Middle frontal gyrus (tissue), 1 donor: ENCODE data around the gene EMP1.
"Not testable (repeated sequence)": the region's sequence is repeated elsewhere in the genome, so short reads cannot be mapped to it uniquely, and the experiment has no call there.

Source experiments
- DNase-seq: peaks from one replicate; pipeline ENCODE4 v3.0.0-alpha.2; 2015; ENCODE audit warnings: low spot score; ENCODE audit errors: extremely low spot score

The EMP1 gene

GRCh38 chr12:13255792-13256691, 59.5 kb downstream of the EMP1 start:
- DNase-seq: peak; percentile 91

- no peak for DNase-seq
These were observed 60.1 kb downstream of the EMP1 start for GRCh38 chr12:13256692-13257045.

DNA sequence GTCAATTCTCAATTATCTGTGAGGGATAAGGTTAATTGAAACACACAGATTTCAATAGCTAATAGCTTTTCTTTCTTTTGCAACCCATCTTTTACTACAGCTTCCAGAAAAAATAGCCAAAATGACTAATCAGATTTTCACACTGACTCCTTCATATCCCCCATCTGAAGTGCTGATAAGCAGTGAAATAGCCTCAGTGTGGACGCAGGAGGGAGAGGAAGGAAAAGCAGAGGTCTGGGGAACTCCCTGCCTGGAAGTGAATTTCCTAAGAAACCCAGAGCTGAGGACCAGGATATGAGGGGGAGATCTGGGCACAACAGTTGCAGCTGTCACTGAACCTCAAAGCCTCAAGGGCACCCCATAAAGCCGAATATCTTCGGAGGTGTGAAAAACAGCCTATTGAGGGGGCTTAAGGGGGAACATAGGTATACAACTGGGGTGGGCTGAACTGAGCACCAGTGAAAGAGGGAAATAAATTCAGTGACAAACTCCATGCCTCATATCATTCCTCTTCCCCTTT, 60.9 kb downstream of the EMP1 start:
- DNase-seq: no peak

DNA sequence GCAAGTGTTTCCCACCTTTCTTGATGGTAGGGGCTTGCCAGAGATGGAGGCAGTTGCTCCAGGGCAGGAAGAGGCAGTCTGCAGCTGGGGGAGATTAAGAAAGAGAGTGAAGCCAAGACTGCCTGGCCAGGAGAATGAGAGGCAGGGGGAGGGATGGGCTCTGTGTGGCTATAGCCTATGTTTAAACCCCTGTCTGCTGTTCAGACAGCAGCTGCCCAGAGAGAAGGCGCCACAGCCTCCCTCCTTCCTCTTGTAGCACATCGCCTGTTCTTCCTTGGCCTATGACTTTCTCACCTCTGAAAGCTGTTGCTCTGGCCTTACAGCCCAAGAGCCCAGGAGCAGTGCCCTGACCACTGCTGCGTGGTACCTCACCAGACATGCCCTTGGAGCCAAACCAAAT, 61.7 kb downstream of the EMP1 start:
- DNase-seq: no peak

DNA sequence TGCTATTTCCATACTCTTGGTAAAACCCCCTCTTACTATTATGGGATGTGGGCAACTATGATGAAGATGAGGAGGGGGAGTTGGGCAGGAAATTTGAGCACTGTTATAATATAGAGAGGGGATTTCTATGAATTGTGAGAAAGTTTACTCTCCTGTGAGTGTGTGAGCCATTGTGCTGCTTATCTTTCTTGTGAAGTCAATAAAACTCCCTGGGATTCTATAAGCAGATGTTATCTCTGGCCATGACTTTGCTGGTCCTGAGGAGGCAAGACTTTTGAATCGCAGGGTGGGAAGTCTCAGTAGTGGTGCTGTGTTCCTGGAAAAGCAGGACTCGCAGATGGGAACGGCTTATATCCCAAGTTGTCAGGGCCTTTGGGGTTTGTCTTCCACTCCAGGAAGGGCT, 62.2 kb downstream of the EMP1 start:
- DNase-seq: no peak

DNA sequence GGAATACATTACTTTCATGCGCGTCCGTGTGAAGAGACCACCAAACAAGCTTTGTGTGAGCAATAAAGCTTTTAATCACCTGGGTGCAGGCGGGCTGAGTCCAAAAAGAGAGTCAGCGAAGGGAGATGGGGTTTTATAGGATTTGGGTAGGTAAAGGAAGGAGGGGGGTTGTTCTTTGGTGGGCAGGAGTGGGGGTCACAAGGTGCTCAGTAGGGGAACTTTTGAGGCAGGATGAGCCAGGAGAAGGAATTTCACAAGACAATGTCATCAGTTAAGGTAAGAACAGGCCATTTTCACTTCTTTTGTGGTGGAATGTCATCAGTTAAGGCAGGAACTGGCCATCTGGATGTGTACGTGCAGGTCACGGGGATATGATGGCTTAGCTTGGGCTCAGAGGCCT, 63.1 kb downstream of the EMP1 start:
- DNase-seq: not testable (repeated sequence)

DNA sequence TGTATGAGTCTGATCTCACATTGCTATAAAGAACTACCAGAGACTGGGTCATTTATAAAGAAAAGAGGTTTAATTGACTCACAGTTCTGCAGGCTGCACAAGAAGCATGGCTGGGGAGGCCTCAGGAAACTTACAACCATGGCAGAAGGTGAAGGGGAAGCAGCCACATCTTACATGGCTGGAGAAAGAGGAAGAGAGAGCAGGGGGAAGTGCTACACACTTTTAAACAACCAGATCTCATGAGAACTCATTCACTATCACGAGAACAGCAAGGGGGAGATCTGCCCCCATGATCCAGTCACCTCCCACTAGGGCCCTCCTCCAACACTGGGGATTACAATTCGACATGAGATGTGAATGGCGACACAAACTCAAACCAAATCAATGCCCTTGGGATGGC, 71.3 kb downstream of the EMP1 start:
- not testable (repeated sequence) for DNase-seq

- DNase-seq: no peak
These were observed 72.1 kb downstream of the EMP1 start for GRCh38 chr12:13268581-13268980.
